Measurements from ENCODE around the gene BSDC1. TPM values are rescaled to one million over a fixed set of nuclear protein-coding genes. Genes with fewer than 3 reads are reported as not detected.

The BSDC1 gene
- total RNA-seq, 1 experiment from 2014 or later = 74.0 TPM

GRCh38 chr1:32331549-32331948 lies 62.7 kb downstream of the BSDC1 start:
- Histone ChIP-seq H3K9me2 (ENCODE audit: insufficient read depth) (no peaks in the 10 kb centered on the region), H2AFZ (no peak overlapping the region), H4K20me1 (ENCODE audit: insufficient read depth) (no peaks in the 10 kb centered on the region), H3F3A (ENCODE audit: insufficient read depth, low read depth) (peaks cover 45% of the 10 kb centered on the region), H3K79me2 (ENCODE audit: low read depth) (peaks cover 13% of the 10 kb centered on the region), H3K36me3 (ENCODE audit: low read depth) (peaks cover 2% of the 10 kb centered on the region; the same call in 1 of the 2 replicates), H3K9me3 (ENCODE audit: insufficient read depth, low read depth) (no peaks in the 10 kb centered on the region), H3K4me3 (no peak overlapping the region), H3K4me1 (replicated peaks; ENCODE audit: insufficient read depth) (peaks cover 41% of the 10 kb centered on the region), H3K27ac (peak overlapping the region; percentile 57), H3K4me2 (peak overlapping the region; percentile 84), H3K27me3 (ENCODE audit: insufficient read depth, low read depth) (no peaks in the 10 kb centered on the region)
- BruUV-seq (replicated peaks) = no TSS peak
- ChIA-PET POLR2A (ENCODE audit: unreplicated experiment) (interaction anchor here (0.6 to 0.8 kb wide), 3 partner anchors 27 to 650 kb away, joined by 4 to 6 read pairs (median 6); no protein-coding TSS in a partner anchor), CTCF (no interaction called here)
- no peak for DNase-seq
- TF ChIP-seq CTCF (conservative IDR thresholded peaks at IDR 0.05) (no peak), EZH2 (IDR thresholded peaks at IDR 0.05; ENCODE audit: low read depth) (no peak)
- intact Hi-C loops (cut with micrococcal nuclease; ENCODE audit: unreplicated experiment) = no loop called here

- no TSS peak for BruUV-seq (replicated peaks)
- TF ChIP-seq CTCF (conservative IDR thresholded peaks at IDR 0.05) (no peak), EZH2 (IDR thresholded peaks at IDR 0.05; ENCODE audit: low read depth) (no peak)
- ChIA-PET CTCF (no interaction called here), POLR2A (ENCODE audit: unreplicated experiment) (interaction anchor here (0.7 kb wide), 1 partner anchor 90 kb away, joined by 3 read pairs; no protein-coding TSS in a partner anchor)
- H3K9me2 ChIP-seq (ENCODE audit: insufficient read depth) = no peaks in the 10 kb centered on the region
- H3K4me2 ChIP-seq = no peak overlapping the region
- no peaks in the 10 kb centered on the region for H3K27me3 ChIP-seq (ENCODE audit: insufficient read depth, low read depth)
- peaks cover 41% of the 10 kb centered on the region for H3K4me1 ChIP-seq (replicated peaks; ENCODE audit: insufficient read depth)
- DNase-seq = peak in 1 of 2 experiments; percentile 16
- H3K79me2 ChIP-seq (ENCODE audit: low read depth) = peaks cover 13% of the 10 kb centered on the region
- no peak overlapping the region for H3K4me3 ChIP-seq
- intact Hi-C loops (cut with micrococcal nuclease; ENCODE audit: unreplicated experiment) = no loop called here
- H3K36me3 ChIP-seq (ENCODE audit: low read depth) = peaks cover 5% of the 10 kb centered on the region; the same call in 1 of the 2 replicates
- no peak overlapping the region for H2AFZ ChIP-seq
- H4K20me1 ChIP-seq (ENCODE audit: insufficient read depth) = no peaks in the 10 kb centered on the region
- H3K27ac ChIP-seq = no peak overlapping the region
- no peaks in the 10 kb centered on the region for H3K9me3 ChIP-seq (ENCODE audit: insufficient read depth, low read depth)
- H3F3A ChIP-seq (ENCODE audit: insufficient read depth, low read depth) = peaks cover 45% of the 10 kb centered on the region
These were observed 63.6 kb downstream of the BSDC1 start for GRCh38 chr1:32330558-32331151.

GRCh38 chr1:32329931-32330466 lies 64.2 kb downstream of the BSDC1 start:
- DNase-seq = peak in 1 of 2 experiments; percentile 29
- no TSS peak for BruUV-seq (replicated peaks)
- Histone ChIP-seq H3K9me3 (ENCODE audit: insufficient read depth, low read depth) (no peaks in the 10 kb centered on the region), H3K27me3 (ENCODE audit: insufficient read depth, low read depth) (no peaks in the 10 kb centered on the region), H2AFZ (no peak overlapping the region), H3K79me2 (ENCODE audit: low read depth) (peaks cover 12% of the 10 kb centered on the region), H3F3A (ENCODE audit: insufficient read depth, low read depth) (peaks cover 45% of the 10 kb centered on the region), H3K36me3 (ENCODE audit: low read depth) (peaks cover 11% of the 10 kb centered on the region; the same call in 1 of the 2 replicates), H3K9me2 (ENCODE audit: insufficient read depth) (no peaks in the 10 kb centered on the region), H3K27ac (no peak overlapping the region), H3K4me3 (no peak overlapping the region), H4K20me1 (ENCODE audit: insufficient read depth) (no peaks in the 10 kb centered on the region), H3K4me1 (replicated peaks; ENCODE audit: insufficient read depth) (peaks cover 39% of the 10 kb centered on the region), H3K4me2 (no peak overlapping the region)
- no peak for TF ChIP-seq CTCF (conservative IDR thresholded peaks at IDR 0.05)
- no peak for TF ChIP-seq EZH2 (IDR thresholded peaks at IDR 0.05; ENCODE audit: low read depth)
- POLR2A ChIA-PET (ENCODE audit: unreplicated experiment) = no interaction called here
- CTCF ChIA-PET = no interaction called here
- intact Hi-C loops (cut with micrococcal nuclease; ENCODE audit: unreplicated experiment) = no loop called here

Data from PC-9 (cell line).